ENCODE results near the gene PHLPP1. TPM values are rescaled to one million over a fixed set of nuclear protein-coding genes. Genes with fewer than 3 reads are reported as not detected.

Gene PHLPP1
- total and polyA plus RNA-seq, 8 donors, result 2.1 to 77.0 (median 12.5) TPM

DNA sequence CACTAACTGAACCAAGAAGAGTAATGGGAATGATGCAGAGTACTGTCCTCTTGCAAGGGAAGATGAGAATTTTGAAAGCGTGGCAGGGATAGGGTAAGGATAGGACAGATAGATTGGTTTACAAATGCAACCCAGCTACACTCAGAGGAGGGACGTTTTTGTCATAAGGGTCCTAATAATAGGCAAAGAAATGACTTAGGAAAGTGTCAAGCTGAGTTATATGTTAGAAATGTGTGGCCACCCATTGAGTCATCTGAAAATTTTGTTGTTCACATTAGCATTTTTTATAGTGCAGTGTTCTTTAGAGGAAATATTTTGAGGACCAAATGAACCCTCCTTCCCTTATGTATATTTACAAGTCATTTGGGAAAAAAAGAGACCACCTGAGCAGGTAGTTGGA, 137.5 kb downstream of the PHLPP1 start:
- Histone ChIP-seq H3K4me3 (no peak overlapping the region), H3K27me3 (no peaks in the 10 kb centered on the region), H3K27ac (no peak overlapping the region), H3K36me3 (no peaks in the 10 kb centered on the region), H3K9me3 (no peaks in the 10 kb centered on the region), H3K4me1 (peaks cover 0 to 8% (median 4%) of the 10 kb centered on the region in 4 donors)
- DNase-seq, result no peak
- intact Hi-C loops (cut with DNase I; ENCODE audit: low total_unique reads), result no loop called here
- 68 to 76% (median 72%) methylated on average over 2 of the region's 2 CpGs for WGBS, 5 donors
- no peak for TF ChIP-seq POLR2AphosphoS5 (IDR thresholded peaks at IDR 0.05)
- TF ChIP-seq EP300 (IDR thresholded peaks at IDR 0.05), result no peak
- TF ChIP-seq POLR2A (IDR thresholded peaks at IDR 0.05), result no peak
- TF ChIP-seq, protein P1, sequence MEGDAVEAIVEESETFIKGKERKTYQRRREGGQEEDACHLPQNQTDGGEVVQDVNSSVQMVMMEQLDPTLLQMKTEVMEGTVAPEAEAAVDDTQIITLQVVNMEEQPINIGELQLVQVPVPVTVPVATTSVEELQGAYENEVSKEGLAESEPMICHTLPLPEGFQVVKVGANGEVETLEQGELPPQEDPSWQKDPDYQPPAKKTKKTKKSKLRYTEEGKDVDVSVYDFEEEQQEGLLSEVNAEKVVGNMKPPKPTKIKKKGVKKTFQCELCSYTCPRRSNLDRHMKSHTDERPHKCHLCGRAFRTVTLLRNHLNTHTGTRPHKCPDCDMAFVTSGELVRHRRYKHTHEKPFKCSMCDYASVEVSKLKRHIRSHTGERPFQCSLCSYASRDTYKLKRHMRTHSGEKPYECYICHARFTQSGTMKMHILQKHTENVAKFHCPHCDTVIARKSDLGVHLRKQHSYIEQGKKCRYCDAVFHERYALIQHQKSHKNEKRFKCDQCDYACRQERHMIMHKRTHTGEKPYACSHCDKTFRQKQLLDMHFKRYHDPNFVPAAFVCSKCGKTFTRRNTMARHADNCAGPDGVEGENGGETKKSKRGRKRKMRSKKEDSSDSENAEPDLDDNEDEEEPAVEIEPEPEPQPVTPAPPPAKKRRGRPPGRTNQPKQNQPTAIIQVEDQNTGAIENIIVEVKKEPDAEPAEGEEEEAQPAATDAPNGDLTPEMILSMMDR (IDR thresholded peaks at IDR 0.05), result no peak

DNA sequence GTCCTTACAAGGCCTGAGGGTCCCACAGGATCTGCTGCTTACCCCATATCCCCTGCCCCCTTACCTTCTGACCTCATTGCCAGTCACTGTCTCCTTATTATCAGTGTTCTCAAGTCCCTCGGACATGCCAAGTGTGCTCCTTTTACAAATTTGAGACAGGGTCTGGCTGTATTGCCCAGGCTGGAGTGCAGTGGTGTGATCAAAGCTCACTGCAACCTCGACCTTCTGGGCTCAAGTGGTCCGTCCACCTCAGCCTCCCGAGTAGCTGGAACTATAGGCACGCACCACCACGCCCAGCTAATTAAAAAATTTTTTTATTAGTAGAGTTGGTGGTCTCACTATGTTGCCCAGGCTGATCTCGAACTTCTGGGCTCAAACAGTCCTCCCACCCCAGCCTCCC, 141.0 kb downstream of the PHLPP1 start:
- no peak overlapping the region for H3K4me3 ChIP-seq
- no peaks in the 10 kb centered on the region for H3K36me3 ChIP-seq
- H3K27me3 ChIP-seq, result no peaks in the 10 kb centered on the region
- H3K9me3 ChIP-seq, result no peaks in the 10 kb centered on the region
- WGBS, 5 donors, result 92 to 98% (median 95%) methylated on average over 3 to 7 of the region's 7 CpGs
- H3K27ac ChIP-seq, result no peak overlapping the region
- intact Hi-C loops (cut with DNase I; ENCODE audit: low total_unique reads), result no loop called here
- no peak for DNase-seq
- TF ChIP-seq EP300 (IDR thresholded peaks at IDR 0.05) (no peak), POLR2A (IDR thresholded peaks at IDR 0.05) (no peak), POLR2AphosphoS5 (IDR thresholded peaks at IDR 0.05) (no peak)
- TF ChIP-seq, protein P1 (IDR thresholded peaks at IDR 0.05), result no peak
- peaks cover 0 to 12% (median 3%) of the 10 kb centered on the region in 4 donors for H3K4me1 ChIP-seq

DNA sequence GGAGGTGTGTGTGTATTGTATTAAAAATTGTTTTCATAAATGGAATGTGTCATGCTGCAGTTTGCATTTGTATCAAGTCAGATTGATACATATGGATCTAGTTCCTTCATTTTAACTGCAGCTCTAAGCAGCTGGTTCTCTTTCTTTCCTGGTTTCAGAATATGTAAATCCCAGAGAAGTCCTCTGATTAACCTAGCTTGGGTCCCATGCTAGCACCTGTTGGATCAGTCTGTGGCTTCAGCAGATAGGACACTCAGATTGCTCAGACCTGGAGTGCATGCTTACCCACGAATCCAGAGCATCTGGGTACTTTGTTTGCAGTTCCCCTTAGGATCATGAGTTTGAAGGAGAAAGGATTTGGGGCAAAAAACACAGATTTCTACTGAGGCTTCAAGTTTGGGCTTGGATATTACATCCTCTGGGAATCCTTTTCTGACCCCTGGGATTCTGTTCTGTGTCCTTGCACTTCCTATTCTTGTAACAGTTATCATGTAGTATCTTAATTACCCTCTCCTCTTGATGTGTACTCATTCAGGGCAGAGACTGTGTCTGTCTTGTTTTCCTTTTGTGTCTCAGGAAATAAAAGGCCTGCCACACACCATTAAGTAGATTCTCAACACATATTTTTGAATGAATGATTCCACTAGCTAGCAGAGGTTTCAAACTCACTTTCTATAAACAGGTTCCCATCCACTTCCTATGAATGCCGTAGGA, 142.1 kb downstream of the PHLPP1 start:
- H3K36me3 ChIP-seq, result peaks cover 0 to 7% (median 0%) of the 10 kb centered on the region in 4 donors
- intact Hi-C loops (cut with DNase I; ENCODE audit: low total_unique reads), result no loop called here
- WGBS, 5 donors, result 71 to 89% (median 85%) methylated on average over 2 of the region's 2 CpGs

DNA sequence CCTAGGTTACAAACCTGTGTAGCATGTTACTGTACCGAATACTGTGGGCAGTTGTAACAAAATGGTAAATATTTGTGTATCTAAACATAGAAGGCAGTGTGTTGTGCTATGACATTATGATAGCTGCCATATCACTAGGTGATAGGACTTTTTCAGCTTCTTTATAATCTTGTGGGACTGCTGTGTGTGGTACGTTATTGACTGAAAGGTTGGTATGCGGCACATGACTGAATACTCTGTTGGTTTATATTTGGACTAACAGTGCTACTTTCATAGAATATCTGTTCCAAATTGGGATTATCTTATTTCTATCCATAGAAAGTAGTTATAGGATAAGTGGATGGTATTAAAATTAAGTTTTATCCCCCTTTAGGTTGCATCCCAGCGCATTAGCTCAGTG, 144.7 kb downstream of the PHLPP1 start:
- no peaks in the 10 kb centered on the region for H3K9me3 ChIP-seq
- H3K36me3 ChIP-seq, result peaks cover 0 to 7% (median 3%) of the 10 kb centered on the region in 4 donors
- no peak overlapping the region for H3K27ac ChIP-seq
- intact Hi-C loops (cut with DNase I; ENCODE audit: low total_unique reads), result no loop called here
- WGBS, 5 donors, result 67 to 76% (median 71%) methylated on average over 4 of the region's 4 CpGs
- H3K4me1 ChIP-seq, result peaks cover 0 to 12% (median 2%) of the 10 kb centered on the region in 4 donors
- no peak for DNase-seq
- no peaks in the 10 kb centered on the region for H3K27me3 ChIP-seq
- TF ChIP-seq, protein P1 (IDR thresholded peaks at IDR 0.05), result no peak
- TF ChIP-seq POLR2A (IDR thresholded peaks at IDR 0.05) (no peak), EP300 (IDR thresholded peaks at IDR 0.05) (no peak), POLR2AphosphoS5 (IDR thresholded peaks at IDR 0.05) (no peak)
- H3K4me3 ChIP-seq, result no peak overlapping the region

More for the DNA sequence above, 142.1 kb downstream of the PHLPP1 start:
- H3K9me3 ChIP-seq, result no peaks in the 10 kb centered on the region
- no peak overlapping the region for H3K27ac ChIP-seq
- TF ChIP-seq POLR2AphosphoS5 (IDR thresholded peaks at IDR 0.05), result no peak
- TF ChIP-seq POLR2A (IDR thresholded peaks at IDR 0.05), result no peak
- TF ChIP-seq, protein P1 (IDR thresholded peaks at IDR 0.05), result no peak
- no peak for TF ChIP-seq EP300 (IDR thresholded peaks at IDR 0.05)
- no peaks in the 10 kb centered on the region for H3K27me3 ChIP-seq
- peaks cover 0 to 12% (median 2%) of the 10 kb centered on the region in 4 donors for H3K4me1 ChIP-seq
- no peak overlapping the region for H3K4me3 ChIP-seq
- no peak for DNase-seq

All from stomach (tissue), 9 donors.